Natural killer cell (primary cell): ENCODE results near the gene PPP1R14C. TPM values are rescaled to one million over a fixed set of nuclear protein-coding genes. Genes with fewer than 3 reads are reported as not detected.

Source experiments
- ATAC-seq, 3 donors: fragments of 150-1000 bp in 2 of 3; fragments of 200-7000 bp in 1 of 3; cut with Tn5 transposase; 1 replicate in 1 of 3; 2 replicates in 2 of 3; pipeline ENCODE4 v1.10.0; 2021; ENCODE audit warnings: mild to moderate bottlenecking in 2 of 3, moderate library complexity in 2 of 3
- DNase-seq, 2 donors: peaks; one replicate each; pipeline versions ENCODE4 v3.0.0 to v3.0.0-alpha.2; 2013 to 2021; ENCODE audit warnings: mixed read lengths in 1 of 2
- H3K27ac ChIP-seq: one replicate; pipeline ENCODE4 v1.5.1; 2013; ENCODE audit warnings: mild to moderate bottlenecking, low read length
- H3K27me3 ChIP-seq: one replicate; pipeline ENCODE4 v1.6.1; 2013; ENCODE audit warnings: low read length; ENCODE audit not compliant: control insufficient read depth, insufficient read depth
- H3K36me3 ChIP-seq: one replicate; pipeline ENCODE4 v1.6.1; 2013; ENCODE audit warnings: low read length; ENCODE audit not compliant: control insufficient read depth, insufficient read depth
- H3K4me1 ChIP-seq: one replicate; pipeline ENCODE4 v1.6.1; 2013; ENCODE audit warnings: low read length; ENCODE audit not compliant: control insufficient read depth, insufficient read depth
- H3K4me3 ChIP-seq: one replicate; pipeline ENCODE4 v1.5.1; 2013; ENCODE audit warnings: low read length
- H3K9me3 ChIP-seq: one replicate; pipeline ENCODE4 v1.6.1; 2013; ENCODE audit warnings: low read length; ENCODE audit not compliant: control insufficient read depth, insufficient read depth
- H3K27ac Mint-ChIP-seq, 2 donors: one replicate each; pipeline ENCODE4 v1.8.0; 2022; ENCODE audit warnings: mild to moderate bottlenecking in 2 of 2, mixed read lengths in 2 of 2, moderate library complexity in 1 of 2
- H3K27me3 Mint-ChIP-seq, 2 donors: one replicate each; pipeline ENCODE4 v1.8.0; 2022; ENCODE audit warnings: low read depth in 2 of 2, mixed read lengths in 2 of 2
- H3K36me3 Mint-ChIP-seq: one replicate; pipeline ENCODE4 v1.8.0; 2022; ENCODE audit warnings: mixed read lengths
- H3K4me1 Mint-ChIP-seq, 2 donors: one replicate each; pipeline ENCODE4 v1.8.0; 2022; ENCODE audit warnings: mixed read lengths in 2 of 2
- H3K4me3 Mint-ChIP-seq: one replicate; pipeline ENCODE4 v1.8.0; 2022; ENCODE audit warnings: mild to moderate bottlenecking, moderate library complexity, mixed read lengths
- H3K9me3 Mint-ChIP-seq, 2 donors: one replicate each; pipeline ENCODE4 v1.8.0; 2022; ENCODE audit warnings: mixed read lengths in 2 of 2
- CTCF ChIP-seq: fragments of 200-600 bp; IDR thresholded peaks from one replicate; pipeline ENCODE4 v1.8.0; 2022; ENCODE audit warnings: antibody characterized with exemption
- WGBS: methylation state at CpG from one replicate; pipeline ENCODE4 v1.1.7; 2013; ENCODE audit warnings: missing lambda C conversion rate; ENCODE audit not compliant: insufficient coverage; 5-methylcytosine and 5-hydroxymethylcytosine counted together
- intact Hi-C: fragments of 100-400 bp; cut with micrococcal nuclease; formaldehyde crosslinking; loops from one replicate; pipeline ENCODE4 v1.14.2; 2022
- total RNA-seq, 4 donors: library from RNA; stranded (reverse); fragments of 120-200 nt in 1 of 4; gene quantifications; one replicate each; pipeline versions ENCODE4 v1.2.3 to v1.2.4, GENCODE V29; 2013 to 2022

PPP1R14C gene
- total RNA-seq, 3 donors from 2014 or later (not counting 1 experiment from before 2014, with no cell fraction given), result not detected

GRCh38 chr6:150150821-150151646, 8.2 kb downstream of the PPP1R14C start:
- intact Hi-C loops, result no loop called here
- H3K36me3 ChIP-seq, result no peaks in the 10 kb centered on the region
- peaks cover 3% of the 10 kb centered on the region for H3K4me1 ChIP-seq
- Mint-ChIP-seq H3K36me3 (no peaks in the 10 kb centered on the region), H3K4me1 (peaks cover 5 to 10% of the 10 kb centered on the region in 2 donors), H3K4me3 (no peak overlapping the region), H3K27me3 (peaks cover 39 to 70% of the 10 kb centered on the region in 2 donors), H3K27ac (no peak overlapping the region), H3K9me3 (no peaks in the 10 kb centered on the region)
- DNase-seq, result no peak
- ATAC-seq, result no peak
- no peak for TF ChIP-seq CTCF
- H3K9me3 ChIP-seq, result no peaks in the 10 kb centered on the region
- H3K27me3 ChIP-seq, result peaks cover 12% of the 10 kb centered on the region
- no peak overlapping the region for H3K4me3 ChIP-seq
- 75% methylated on average over 11 of the region's 12 CpGs for WGBS
- H3K27ac ChIP-seq, result no peak overlapping the region

GRCh38 chr6:150152891-150153876, 10.3 kb downstream of the PPP1R14C start:
- Histone ChIP-seq H3K4me3 (no peak overlapping the region), H3K27me3 (peaks cover 4% of the 10 kb centered on the region), H3K9me3 (no peaks in the 10 kb centered on the region), H3K36me3 (no peaks in the 10 kb centered on the region), H3K27ac (no peak overlapping the region), H3K4me1 (peaks cover 10% of the 10 kb centered on the region)
- H3K4me1 Mint-ChIP-seq, result peaks cover 24 to 28% of the 10 kb centered on the region in 2 donors
- ATAC-seq, result no peak
- no peak overlapping the region for H3K27ac Mint-ChIP-seq
- no peaks in the 10 kb centered on the region for H3K36me3 Mint-ChIP-seq
- 45% methylated on average over 7 of the region's 9 CpGs for WGBS
- DNase-seq, result no peak
- H3K9me3 Mint-ChIP-seq, result no peaks in the 10 kb centered on the region
- H3K27me3 Mint-ChIP-seq, result peaks cover 29 to 48% of the 10 kb centered on the region in 2 donors
- TF ChIP-seq CTCF, result no peak
- H3K4me3 Mint-ChIP-seq, result no peak overlapping the region
- intact Hi-C loops, result no loop called here

GRCh38 chr6:150153905-150154492, 11.2 kb downstream of the PPP1R14C start:
- peaks cover 25 to 40% of the 10 kb centered on the region in 2 donors for H3K27me3 Mint-ChIP-seq
- H3K4me3 ChIP-seq, result no peak overlapping the region
- WGBS, result 64% methylated on average over 5 of the region's 6 CpGs
- H3K27ac ChIP-seq, result no peak overlapping the region
- no peaks in the 10 kb centered on the region for H3K36me3 Mint-ChIP-seq
- intact Hi-C loops, result no loop called here
- peaks cover 4% of the 10 kb centered on the region for H3K27me3 ChIP-seq
- no peak for TF ChIP-seq CTCF
- ATAC-seq (no peak), DNase-seq (no peak)
- no peak overlapping the region for H3K27ac Mint-ChIP-seq
- H3K4me1 ChIP-seq, result peaks cover 10% of the 10 kb centered on the region
- H3K36me3 ChIP-seq, result no peaks in the 10 kb centered on the region
- H3K9me3 ChIP-seq, result no peaks in the 10 kb centered on the region
- no peak overlapping the region for H3K4me3 Mint-ChIP-seq
- peaks cover 24 to 28% of the 10 kb centered on the region in 2 donors for H3K4me1 Mint-ChIP-seq
- H3K9me3 Mint-ChIP-seq, result no peaks in the 10 kb centered on the region
